GM19238 (cell line): Measurements from ENCODE around the gene CUTC.
"Not testable (repeated sequence)": the region's sequence is repeated elsewhere in the genome, so short reads cannot be mapped to it uniquely, and the experiment has no call there.

Source experiments
- DNase-seq: peaks from one replicate; pipeline ENCODE4 v3.0.0; 2011; ENCODE audit warnings: low spot score; ENCODE audit not compliant: insufficient read length

The CUTC gene

DNA sequence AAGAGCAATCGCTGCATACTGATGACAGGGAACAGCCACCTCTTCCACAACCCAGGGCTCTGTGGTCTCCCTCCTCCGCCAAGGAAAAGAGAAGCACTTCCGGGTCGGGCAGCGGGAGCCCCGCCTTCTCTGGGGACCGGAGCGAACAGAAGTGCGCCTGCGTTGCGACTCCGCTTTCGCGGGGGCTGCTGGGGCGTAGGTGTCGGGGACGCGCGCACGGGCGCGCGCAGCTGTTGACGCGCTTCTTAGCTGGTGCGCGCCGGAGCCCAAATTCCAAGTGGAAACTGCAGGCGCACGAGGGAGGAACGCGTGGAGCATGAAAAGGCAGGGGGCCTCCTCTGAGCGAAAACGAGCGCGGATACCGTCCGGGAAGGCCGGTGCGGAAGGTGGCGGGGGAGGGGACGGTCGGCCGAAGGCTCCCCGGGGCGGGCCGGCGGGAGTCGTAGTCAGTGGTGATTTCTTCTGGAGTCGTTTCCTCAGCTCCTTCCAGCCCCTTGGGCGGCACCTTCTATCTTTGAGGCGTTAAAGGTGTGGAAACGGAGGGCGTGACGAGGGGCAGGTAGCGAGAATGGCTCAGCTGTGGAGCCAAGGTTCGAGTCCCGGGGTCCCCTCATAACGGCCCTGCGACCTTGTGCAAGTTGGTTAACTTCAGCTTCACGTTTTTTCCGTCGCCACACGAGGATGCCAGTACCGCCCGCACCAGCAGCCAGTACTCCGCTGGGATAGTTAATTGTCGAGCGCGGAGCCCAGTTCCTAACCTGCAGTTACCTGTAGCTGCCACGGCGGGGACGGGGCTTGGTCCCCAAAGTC is at the start of gene CUTC, which contains the start of gene COX15:
Gene CUTC (plus strand): TSS at position 202 of the 810 bp plus-strand sequence. CDS start 115 bp downstream, at position 317.
Gene COX15 (minus strand): TSS at position 95 of the 810 bp plus-strand sequence. CDS start 78 bp downstream, at position 17.
- DNase-seq, result peak; percentile 91

GRCh38 chr10:99682752-99683151 is 49.3 kb upstream of the CUTC start:
- no peak for DNase-seq

- no peak for DNase-seq
Observed at GRCh38 chr10:99685597-99685967, 46.5 kb upstream of the CUTC start.

DNA sequence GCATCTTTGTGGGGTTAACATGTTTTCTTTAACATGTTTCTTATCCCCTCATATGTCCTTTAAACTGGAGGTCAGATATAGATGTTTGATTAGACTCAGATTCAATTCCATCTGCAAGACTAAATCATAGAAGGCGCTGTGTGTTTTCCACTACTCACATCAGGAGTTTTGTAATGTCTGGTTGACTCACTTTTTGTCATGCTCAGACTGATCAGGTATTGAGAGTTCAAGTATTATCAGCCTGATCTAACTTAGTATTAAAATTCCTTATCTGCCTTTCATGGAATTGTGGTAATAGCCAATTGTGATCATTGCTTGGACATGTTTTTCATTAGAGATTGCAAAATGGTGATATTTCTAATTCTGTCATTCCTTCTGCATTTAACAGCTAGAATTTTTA is 42.6 kb upstream of the CUTC start:
- no peak for DNase-seq

DNA sequence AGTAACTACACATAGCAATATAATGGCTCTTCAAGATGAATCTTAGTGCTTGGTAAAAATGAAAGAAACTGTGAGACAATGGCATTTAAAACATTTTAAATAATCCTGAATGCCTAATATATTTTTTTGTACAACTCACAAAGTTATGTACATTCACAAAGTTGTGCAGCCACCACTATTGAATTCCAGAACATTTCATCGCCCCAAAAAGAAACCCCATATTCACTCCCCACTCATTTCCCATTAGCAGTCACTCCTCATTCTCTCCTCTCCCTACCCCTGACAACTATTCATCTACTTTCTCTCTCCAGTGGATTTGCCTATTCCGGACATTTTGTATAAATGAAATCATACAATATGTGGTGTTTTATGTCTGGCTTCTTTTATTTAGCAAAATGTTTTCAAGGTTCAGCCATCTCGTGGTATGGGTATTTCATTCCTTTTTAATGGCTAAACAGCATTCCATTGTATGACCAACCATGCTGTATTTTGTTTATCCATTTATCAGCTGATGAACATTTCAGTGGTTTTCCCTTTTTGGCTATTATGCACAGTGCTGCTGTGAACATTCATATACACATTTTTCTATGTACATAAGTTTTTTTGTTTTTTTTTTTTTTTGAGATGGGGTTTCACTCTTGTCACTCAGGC is 38.0 kb upstream of the CUTC start:
- no peak for DNase-seq

DNA sequence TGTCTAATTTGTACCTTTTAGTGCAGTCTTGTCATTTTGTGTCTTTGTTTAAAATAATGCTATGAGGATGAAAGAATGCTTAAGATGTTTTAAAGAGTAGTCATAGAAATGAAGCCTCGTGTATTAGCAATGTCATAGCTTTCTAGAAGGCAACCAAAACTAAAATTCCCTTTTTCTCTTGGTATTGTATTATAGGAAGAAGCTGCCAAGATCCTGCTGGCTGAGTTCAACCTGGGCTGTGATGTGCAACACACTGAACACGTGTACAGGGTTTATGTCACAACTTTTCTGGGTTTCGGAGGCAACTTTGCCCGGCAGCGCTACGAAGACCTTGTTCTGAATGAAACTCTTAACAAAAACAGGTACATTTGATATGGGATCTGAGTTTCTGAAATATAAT is 36.3 kb upstream of the CUTC start:
- DNase-seq, result no peak

DNA sequence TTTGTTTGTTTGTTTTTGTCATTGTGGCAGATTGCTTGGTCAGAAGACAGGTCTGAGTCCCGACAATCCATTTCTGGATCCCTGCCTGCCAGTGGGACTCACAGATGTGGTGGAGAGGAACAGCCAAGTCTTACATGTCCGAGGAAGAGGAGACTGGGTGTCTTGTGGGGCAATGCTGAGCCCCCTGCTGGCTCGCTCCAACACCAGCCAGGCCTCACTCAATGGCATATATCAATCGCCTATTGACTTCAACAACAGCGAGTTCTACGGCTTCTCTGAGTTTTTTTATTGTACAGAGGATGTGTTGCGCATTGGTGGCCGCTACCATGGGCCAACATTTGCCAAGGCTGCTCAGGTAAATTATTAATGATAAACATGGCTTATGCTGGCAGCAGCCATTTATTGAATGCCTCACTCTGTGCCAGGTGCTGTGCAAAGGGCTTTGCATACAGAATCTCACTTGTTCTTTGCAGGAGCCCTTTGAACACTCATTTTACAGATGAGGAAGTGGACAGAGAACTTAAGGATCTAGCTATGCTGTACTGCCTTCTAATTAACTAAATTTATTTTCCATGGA is 33.4 kb upstream of the CUTC start:
- no peak for DNase-seq

GRCh38 chr10:99700649-99701048 is 31.4 kb upstream of the CUTC start:
- no peak for DNase-seq

DNA sequence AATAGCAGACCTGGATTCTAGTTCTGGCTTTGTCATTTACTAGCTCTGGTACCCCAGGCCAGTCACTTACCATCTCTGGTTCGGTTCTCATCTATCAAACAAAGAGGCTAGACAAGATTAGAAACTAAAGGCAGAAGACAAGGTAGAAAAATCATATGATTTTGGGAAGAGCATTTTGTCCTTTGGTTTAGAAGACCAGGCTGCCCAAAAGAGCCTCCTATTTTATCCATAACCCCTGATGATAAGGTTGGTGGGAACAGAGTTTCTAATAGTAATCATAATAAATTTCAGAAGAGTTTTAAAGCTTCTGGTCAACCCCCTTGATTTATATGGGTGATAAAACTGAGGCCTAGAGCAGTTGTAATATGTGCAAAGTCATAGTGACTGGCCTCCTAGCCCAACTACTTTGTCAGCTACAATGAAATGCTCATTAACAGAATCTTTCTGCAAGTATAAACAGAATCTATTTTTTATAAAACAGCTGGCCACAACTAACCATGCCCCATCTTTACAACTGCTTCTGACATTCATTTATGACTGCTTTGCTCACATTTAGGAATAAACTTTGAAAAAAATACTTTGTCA is 23.5 kb upstream of the CUTC start:
- no peak for DNase-seq

- DNase-seq, result no peak
Observed at GRCh38 chr10:99709480-99710229, 22.4 kb upstream of the CUTC start.

- DNase-seq, result no peak
Observed at GRCh38 chr10:99711129-99711719, 20.8 kb upstream of the CUTC start.

DNA sequence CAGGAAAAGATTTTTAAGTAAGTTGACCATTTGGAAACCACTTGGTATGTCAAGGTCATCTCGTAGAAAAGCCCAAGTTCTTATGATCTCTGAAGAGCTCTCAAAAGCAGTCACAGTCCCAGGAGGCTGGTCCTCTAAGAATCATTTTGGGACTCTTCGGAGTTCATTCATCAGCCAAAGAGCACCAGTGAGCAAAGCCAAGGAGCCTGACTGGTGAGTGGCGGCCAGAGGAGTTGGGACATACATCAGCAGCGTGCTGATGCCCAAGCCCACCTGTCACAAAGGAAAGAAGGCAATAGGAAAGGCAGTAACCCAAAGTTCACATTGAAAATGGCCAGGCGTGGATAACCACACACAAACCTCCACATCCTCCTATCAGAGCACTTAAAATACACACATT is 17.6 kb upstream of the CUTC start:
- no peak for DNase-seq

- no peak for DNase-seq
Observed at GRCh38 chr10:99720387-99720786, 11.6 kb upstream of the CUTC start.

GRCh38 chr10:99730026-99730425 is 2.0 kb upstream of the CUTC start:
- no peak for DNase-seq

- no peak for DNase-seq
Observed at GRCh38 chr10:99731306-99732032, 565 bp upstream of the CUTC start.

DNA sequence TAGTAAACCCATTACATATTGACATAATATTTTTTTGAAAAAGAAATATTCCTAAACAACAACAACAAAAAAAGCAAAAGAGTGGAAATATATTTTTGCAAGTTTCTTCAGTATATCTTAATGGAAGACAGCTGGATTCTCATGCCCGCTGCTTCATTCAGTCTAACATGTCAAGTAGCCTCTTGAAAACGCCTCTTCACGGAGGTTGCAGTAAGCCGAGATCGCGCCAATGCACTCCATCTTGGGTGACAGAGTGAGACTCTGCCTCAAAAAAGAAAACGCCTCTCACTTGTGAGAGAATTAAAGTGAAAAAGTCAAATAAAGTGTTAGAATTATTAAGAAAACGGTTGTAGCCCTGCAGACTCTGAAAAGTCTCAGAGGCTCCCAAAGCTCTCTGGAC is 1.3 kb downstream of the CUTC start:
- DNase-seq, result no peak

DNA sequence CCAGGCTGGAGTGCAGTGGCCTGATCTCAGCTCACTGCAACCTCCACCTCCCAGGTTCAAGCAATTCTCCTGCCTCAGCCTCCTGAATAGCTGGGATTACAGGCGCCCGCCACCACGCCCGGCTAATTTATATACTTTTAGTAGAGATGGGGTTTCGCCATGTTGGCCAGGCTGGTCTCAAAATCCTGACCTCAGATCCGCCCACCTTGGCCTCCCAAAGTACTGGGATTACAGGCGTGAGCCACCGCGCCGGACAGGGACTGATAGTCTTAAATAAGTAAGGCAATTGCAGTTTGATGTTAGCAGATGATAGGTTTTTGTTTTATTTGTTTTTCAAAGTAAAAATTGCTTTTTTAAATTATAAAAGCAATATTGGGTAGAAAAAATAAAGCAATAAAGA is 2.1 kb downstream of the CUTC start:
- DNase-seq, result not testable (repeated sequence)

DNA sequence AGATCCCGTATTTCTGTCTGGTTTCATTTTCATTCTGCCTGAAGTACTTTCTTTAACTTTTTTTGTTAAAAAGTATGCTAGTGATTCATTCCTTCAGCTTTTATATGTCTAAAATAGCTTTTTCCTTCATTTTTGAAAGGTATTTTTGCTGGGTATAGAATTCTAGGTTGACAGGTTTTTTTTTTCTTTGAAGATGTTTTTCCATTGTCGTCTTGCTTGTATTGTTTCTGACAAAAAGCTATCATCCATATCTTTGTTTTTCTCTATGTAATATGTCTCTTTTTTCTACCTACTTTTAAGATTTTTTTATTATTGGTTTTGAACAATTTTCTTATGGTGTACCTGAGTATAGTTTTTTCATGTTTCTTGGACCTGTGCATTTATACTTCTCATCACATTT is 8.2 kb downstream of the CUTC start:
- no peak for DNase-seq

DNA sequence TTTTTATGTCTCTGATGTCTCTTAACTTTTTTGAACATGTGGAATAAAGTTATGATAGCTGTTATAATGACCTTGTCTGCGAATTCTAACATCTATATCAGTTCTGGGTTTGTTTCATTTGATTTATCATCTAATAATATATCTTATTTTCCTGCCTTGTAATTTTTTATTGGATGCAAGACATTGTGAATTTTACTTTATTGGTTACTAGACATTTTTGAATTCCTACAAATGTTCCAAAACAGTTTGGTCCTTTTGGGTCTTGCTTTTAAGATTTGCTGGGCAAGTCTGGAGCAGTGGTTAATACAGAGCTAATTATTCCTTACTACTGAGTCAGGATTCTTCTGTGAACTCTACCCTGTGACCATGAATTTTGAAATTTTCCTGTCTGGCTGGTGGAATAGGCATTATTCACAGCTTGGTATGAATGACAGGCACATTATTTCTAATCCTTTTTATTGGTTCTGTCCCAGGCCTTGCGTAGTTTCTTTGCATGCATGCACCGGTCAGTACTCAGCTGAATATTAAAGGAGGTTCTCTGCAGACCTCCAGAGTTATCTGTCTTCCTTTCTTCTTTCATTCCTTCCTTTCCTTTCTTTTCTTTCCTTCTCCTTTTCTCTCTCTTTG is 9.0 kb downstream of the CUTC start:
- no peak for DNase-seq

GRCh38 chr10:99742254-99742653 is 10.2 kb downstream of the CUTC start:
- DNase-seq, result no peak
